Measurements from ENCODE around the gene CDK11A.
A peak's percentile ranks its signal among the peaks of the same experiment; 100 is the strongest.

CDK11A gene

GRCh38 chr1:1761504-1762376 lies 37.6 kb upstream of the CDK11A start:
- TF ChIP-seq FOXP2 (optimal IDR thresholded peaks at IDR 0.05; ENCODE audit: control extremely low read depth, extremely low read length, insufficient read depth) (no peak), POLR2AphosphoS5 (IDR thresholded peaks at IDR 0.05; ENCODE audit: borderline replicate concordance, low read depth, low read length) (no peak), EZH2 (IDR thresholded peaks at IDR 0.05) (no peak)
- Histone ChIP-seq H3K4me3 (no peak overlapping the region), H3K27ac (no peak overlapping the region), H3K36me3 (ENCODE audit: insufficient read depth, low read length) (peaks cover 63% of the 10 kb centered on the region; the same call in 1 of the 2 replicates), H3K9ac (ENCODE audit: insufficient read length) (no peak overlapping the region), H3K9me3 (ENCODE audit: low read depth, low read length) (no peaks in the 10 kb centered on the region)
- DNase-seq (ENCODE audit: low read depth, low spot score): no peak

GRCh38 chr1:1760715-1761114 lies 36.6 kb upstream of the CDK11A start:
- Histone ChIP-seq H3K9me3 (ENCODE audit: low read depth, low read length) (no peaks in the 10 kb centered on the region), H3K9ac (ENCODE audit: insufficient read length) (no peak overlapping the region), H3K27ac (no peak overlapping the region), H3K36me3 (ENCODE audit: insufficient read depth, low read length) (peaks cover 72% of the 10 kb centered on the region), H3K4me3 (no peak overlapping the region)
- no peak for TF ChIP-seq POLR2AphosphoS5 (IDR thresholded peaks at IDR 0.05; ENCODE audit: borderline replicate concordance, low read depth, low read length)
- no peak for TF ChIP-seq EZH2 (IDR thresholded peaks at IDR 0.05)
- TF ChIP-seq FOXP2 (optimal IDR thresholded peaks at IDR 0.05; ENCODE audit: control extremely low read depth, extremely low read length, insufficient read depth): no peak
- DNase-seq (ENCODE audit: low read depth, low spot score): no peak

GRCh38 chr1:1760345-1760650 lies 36.1 kb upstream of the CDK11A start:
- H3K9me3 ChIP-seq (ENCODE audit: low read depth, low read length): no peaks in the 10 kb centered on the region
- TF ChIP-seq FOXP2 (optimal IDR thresholded peaks at IDR 0.05; ENCODE audit: control extremely low read depth, extremely low read length, insufficient read depth) (no peak), EZH2 (IDR thresholded peaks at IDR 0.05) (no peak), POLR2AphosphoS5 (IDR thresholded peaks at IDR 0.05; ENCODE audit: borderline replicate concordance, low read depth, low read length) (no peak)
- peaks cover 76% of the 10 kb centered on the region for H3K36me3 ChIP-seq (ENCODE audit: insufficient read depth, low read length)
- no peak overlapping the region for H3K4me3 ChIP-seq
- DNase-seq (ENCODE audit: low read depth, low spot score): no peak
- H3K27ac ChIP-seq: no peak overlapping the region
- no peak overlapping the region for H3K9ac ChIP-seq (ENCODE audit: insufficient read length)

GRCh38 chr1:1759456-1760344 lies 35.5 kb upstream of the CDK11A start:
- TF ChIP-seq POLR2AphosphoS5 (IDR thresholded peaks at IDR 0.05; ENCODE audit: borderline replicate concordance, low read depth, low read length) (no peak), FOXP2 (optimal IDR thresholded peaks at IDR 0.05; ENCODE audit: control extremely low read depth, extremely low read length, insufficient read depth) (no peak)
- Histone ChIP-seq H3K9me3 (ENCODE audit: low read depth, low read length) (no peaks in the 10 kb centered on the region), H3K4me3 (no peak overlapping the region), H3K9ac (ENCODE audit: insufficient read length) (no peak overlapping the region), H3K36me3 (ENCODE audit: insufficient read depth, low read length) (peaks cover 74% of the 10 kb centered on the region), H3K27ac (no peak overlapping the region)
- DNase-seq (ENCODE audit: low read depth, low spot score): no peak

- Histone ChIP-seq H3K27ac (peak overlapping the region; percentile 31; the same call in 1 of the 2 replicates), H3K9ac (ENCODE audit: insufficient read length) (no peak overlapping the region), H3K36me3 (ENCODE audit: insufficient read depth, low read length) (peaks cover 76% of the 10 kb centered on the region), H3K4me3 (no peak overlapping the region), H3K9me3 (ENCODE audit: low read depth, low read length) (no peaks in the 10 kb centered on the region)
- TF ChIP-seq POLR2AphosphoS5 (IDR thresholded peaks at IDR 0.05; ENCODE audit: borderline replicate concordance, low read depth, low read length) (no peak), EZH2 (IDR thresholded peaks at IDR 0.05) (no peak), FOXP2 (optimal IDR thresholded peaks at IDR 0.05; ENCODE audit: control extremely low read depth, extremely low read length, insufficient read depth) (no peak)
- DNase-seq (ENCODE audit: low read depth, low spot score): no peak
Observed at GRCh38 chr1:1758692-1759455, 34.7 kb upstream of the CDK11A start.

DNA sequence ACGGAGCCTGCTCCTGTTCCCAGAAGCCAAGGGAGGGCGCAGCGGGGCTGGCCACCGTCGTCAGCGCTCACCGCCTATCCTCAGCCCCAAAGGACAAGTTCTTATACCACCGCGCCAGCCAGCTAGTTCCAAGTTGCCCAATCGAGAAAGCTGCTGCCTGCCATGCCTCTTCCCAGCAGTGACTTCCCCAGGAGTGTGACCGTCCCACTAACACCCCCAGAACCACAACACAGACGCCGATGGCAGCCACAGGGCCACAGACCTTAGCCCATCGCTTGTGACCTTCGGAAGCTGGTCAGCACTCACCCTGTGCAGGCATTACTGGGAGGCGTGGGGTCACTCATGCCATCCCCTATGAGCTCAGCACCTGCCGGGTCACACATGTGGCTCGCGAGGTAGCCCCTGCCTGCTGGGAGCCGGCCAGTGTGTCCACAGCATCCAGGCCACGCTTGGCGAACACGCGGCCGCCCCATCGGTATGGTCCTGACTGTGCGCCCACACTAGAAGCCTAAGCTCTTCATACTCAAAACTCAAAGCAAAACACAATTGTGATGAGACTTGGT lies 34.0 kb upstream of the CDK11A start:
- Histone ChIP-seq H3K36me3 (ENCODE audit: insufficient read depth, low read length) (peaks cover 77% of the 10 kb centered on the region), H3K9ac (ENCODE audit: insufficient read length) (no peak overlapping the region), H3K27ac (peak overlapping the region; percentile 31; the same call in 1 of the 2 replicates), H3K9me3 (ENCODE audit: low read depth, low read length) (no peaks in the 10 kb centered on the region), H3K4me3 (no peak overlapping the region)
- TF ChIP-seq EZH2 (IDR thresholded peaks at IDR 0.05) (no peak), FOXP2 (optimal IDR thresholded peaks at IDR 0.05; ENCODE audit: control extremely low read depth, extremely low read length, insufficient read depth) (no peak), POLR2AphosphoS5 (IDR thresholded peaks at IDR 0.05; ENCODE audit: borderline replicate concordance, low read depth, low read length) (no peak)
- DNase-seq (ENCODE audit: low read depth, low spot score): no peak

GRCh38 chr1:1757422-1758058 lies 33.4 kb upstream of the CDK11A start:
- TF ChIP-seq EZH2 (IDR thresholded peaks at IDR 0.05) (no peak), POLR2AphosphoS5 (IDR thresholded peaks at IDR 0.05; ENCODE audit: borderline replicate concordance, low read depth, low read length) (no peak), FOXP2 (optimal IDR thresholded peaks at IDR 0.05; ENCODE audit: control extremely low read depth, extremely low read length, insufficient read depth) (no peak)
- no peaks in the 10 kb centered on the region for H3K9me3 ChIP-seq (ENCODE audit: low read depth, low read length)
- H3K9ac ChIP-seq (ENCODE audit: insufficient read length): no peak overlapping the region
- H3K4me3 ChIP-seq: no peak overlapping the region
- DNase-seq (ENCODE audit: low read depth, low spot score): no peak
- H3K36me3 ChIP-seq (ENCODE audit: insufficient read depth, low read length): peaks cover 73% of the 10 kb centered on the region
- no peak overlapping the region for H3K27ac ChIP-seq

All from SK-N-MC (cell line).